Natural killer cell (primary cell): ENCODE data around the gene CRYGS. TPM values are rescaled to one million over a fixed set of nuclear protein-coding genes. Genes with fewer than 3 reads are reported as not detected.

Experiments
- ATAC-seq, 3 donors: fragments of 150-1000 bp in 2 of 3; fragments of 200-7000 bp in 1 of 3; cut with Tn5 transposase; 1 replicate in 1 of 3; 2 replicates in 2 of 3; pipeline ENCODE4 v1.10.0; 2021; ENCODE audit warnings: mild to moderate bottlenecking in 2 of 3, moderate library complexity in 2 of 3
- DNase-seq, 2 donors: peaks; one replicate each; pipeline versions ENCODE4 v3.0.0 to v3.0.0-alpha.2; 2013 to 2021; ENCODE audit warnings: mixed read lengths in 1 of 2
- H3K27ac ChIP-seq: one replicate; pipeline ENCODE4 v1.5.1; 2013; ENCODE audit warnings: mild to moderate bottlenecking, low read length
- H3K27me3 ChIP-seq: one replicate; pipeline ENCODE4 v1.6.1; 2013; ENCODE audit warnings: low read length; ENCODE audit not compliant: control insufficient read depth, insufficient read depth
- H3K36me3 ChIP-seq: one replicate; pipeline ENCODE4 v1.6.1; 2013; ENCODE audit warnings: low read length; ENCODE audit not compliant: control insufficient read depth, insufficient read depth
- H3K4me1 ChIP-seq: one replicate; pipeline ENCODE4 v1.6.1; 2013; ENCODE audit warnings: low read length; ENCODE audit not compliant: control insufficient read depth, insufficient read depth
- H3K4me3 ChIP-seq: one replicate; pipeline ENCODE4 v1.5.1; 2013; ENCODE audit warnings: low read length
- H3K9me3 ChIP-seq: one replicate; pipeline ENCODE4 v1.6.1; 2013; ENCODE audit warnings: low read length; ENCODE audit not compliant: control insufficient read depth, insufficient read depth
- H3K27ac Mint-ChIP-seq, 2 donors: one replicate each; pipeline ENCODE4 v1.8.0; 2022; ENCODE audit warnings: mild to moderate bottlenecking in 2 of 2, mixed read lengths in 2 of 2, moderate library complexity in 1 of 2
- H3K27me3 Mint-ChIP-seq, 2 donors: one replicate each; pipeline ENCODE4 v1.8.0; 2022; ENCODE audit warnings: low read depth in 2 of 2, mixed read lengths in 2 of 2
- H3K36me3 Mint-ChIP-seq: one replicate; pipeline ENCODE4 v1.8.0; 2022; ENCODE audit warnings: mixed read lengths
- H3K4me1 Mint-ChIP-seq, 2 donors: one replicate each; pipeline ENCODE4 v1.8.0; 2022; ENCODE audit warnings: mixed read lengths in 2 of 2
- H3K4me3 Mint-ChIP-seq: one replicate; pipeline ENCODE4 v1.8.0; 2022; ENCODE audit warnings: mild to moderate bottlenecking, moderate library complexity, mixed read lengths
- H3K9me3 Mint-ChIP-seq, 2 donors: one replicate each; pipeline ENCODE4 v1.8.0; 2022; ENCODE audit warnings: mixed read lengths in 2 of 2
- CTCF ChIP-seq: fragments of 200-600 bp; IDR thresholded peaks from one replicate; pipeline ENCODE4 v1.8.0; 2022; ENCODE audit warnings: antibody characterized with exemption
- WGBS: methylation state at CpG from one replicate; pipeline ENCODE4 v1.1.7; 2013; ENCODE audit warnings: missing lambda C conversion rate; ENCODE audit not compliant: insufficient coverage; 5-methylcytosine and 5-hydroxymethylcytosine counted together
- intact Hi-C: fragments of 100-400 bp; cut with micrococcal nuclease; formaldehyde crosslinking; loops from one replicate; pipeline ENCODE4 v1.14.2; 2022
- total RNA-seq, 4 donors: library from RNA; stranded (reverse); fragments of 120-200 nt in 1 of 4; gene quantifications; one replicate each; pipeline versions ENCODE4 v1.2.3 to v1.2.4, GENCODE V29; 2013 to 2022

The CRYGS gene
- total RNA-seq, 3 donors from 2014 or later (not counting 1 experiment from before 2014, with no cell fraction given) = 2.1 to 3.4 (median 2.5) TPM

- 59% methylated on average over 2 of the region's 2 CpGs for WGBS
- ATAC-seq (no peak), DNase-seq (no peak)
- Mint-ChIP-seq H3K9me3 (no peaks in the 10 kb centered on the region), H3K27me3 (peaks cover 0 to 2% of the 10 kb centered on the region in 2 donors), H3K36me3 (no peaks in the 10 kb centered on the region), H3K4me3 (no peak overlapping the region), H3K27ac (no peak overlapping the region), H3K4me1 (peaks cover under 1 to 12% of the 10 kb centered on the region in 2 donors)
- no peaks in the 10 kb centered on the region for H3K36me3 ChIP-seq
- no peak overlapping the region for H3K27ac ChIP-seq
- H3K27me3 ChIP-seq = no peaks in the 10 kb centered on the region
- intact Hi-C loops = no loop called here
- no peak for TF ChIP-seq CTCF
- H3K4me3 ChIP-seq = no peak overlapping the region
- no peaks in the 10 kb centered on the region for H3K9me3 ChIP-seq
- peaks cover 3% of the 10 kb centered on the region for H3K4me1 ChIP-seq
Measured at GRCh38 chr3:186509423-186509822, 34.8 kb downstream of the CRYGS start.

- no peaks in the 10 kb centered on the region for H3K9me3 Mint-ChIP-seq
- WGBS = 72% methylated on average over 2 of the region's 2 CpGs
Measured at GRCh38 chr3:186506857-186507256, 37.3 kb downstream of the CRYGS start.

GRCh38 chr3:186506191-186506739 lies 37.9 kb downstream of the CRYGS start:
- intact Hi-C loops = no loop called here

More at GRCh38 chr3:186506857-186507256, 37.3 kb downstream of the CRYGS start:
- no peaks in the 10 kb centered on the region for H3K9me3 ChIP-seq
- DNase-seq (no peak), ATAC-seq (no peak)
- Mint-ChIP-seq H3K27ac (no peak overlapping the region), H3K4me3 (no peak overlapping the region), H3K36me3 (no peaks in the 10 kb centered on the region), H3K4me1 (peaks cover 8 to 18% of the 10 kb centered on the region in 2 donors), H3K27me3 (peaks cover 0 to 2% of the 10 kb centered on the region in 2 donors)
- H3K27ac ChIP-seq = no peak overlapping the region
- H3K4me3 ChIP-seq = no peak overlapping the region
- intact Hi-C loops = no loop called here
- no peaks in the 10 kb centered on the region for H3K36me3 ChIP-seq
- no peaks in the 10 kb centered on the region for H3K27me3 ChIP-seq
- TF ChIP-seq CTCF = no peak
- no peaks in the 10 kb centered on the region for H3K4me1 ChIP-seq

More at GRCh38 chr3:186506191-186506739, 37.9 kb downstream of the CRYGS start:
- Histone ChIP-seq H3K27ac (no peak overlapping the region), H3K4me3 (no peak overlapping the region), H3K36me3 (no peaks in the 10 kb centered on the region), H3K27me3 (no peaks in the 10 kb centered on the region), H3K4me1 (no peaks in the 10 kb centered on the region), H3K9me3 (no peaks in the 10 kb centered on the region)
- Mint-ChIP-seq H3K4me3 (no peak overlapping the region), H3K27me3 (peaks cover 1 to 2% of the 10 kb centered on the region in 2 donors), H3K9me3 (no peaks in the 10 kb centered on the region), H3K27ac (no peak overlapping the region), H3K36me3 (no peaks in the 10 kb centered on the region), H3K4me1 (peaks cover 8 to 12% of the 10 kb centered on the region in 2 donors)
- no peak for DNase-seq
- TF ChIP-seq CTCF = no peak
- ATAC-seq = no peak
- 81% methylated on average over 3 of the region's 3 CpGs for WGBS
